Peyer's patch (tissue), 4 donors: ENCODE measurements around the gene TMEM52. TPM values are rescaled to one million over a fixed set of nuclear protein-coding genes. Genes with fewer than 3 reads are reported as not detected.

Experiments
- DNase-seq, 3 donors: peaks; one replicate each; pipeline ENCODE4 v3.0.0-alpha.2; 2017 to 2019
- H3K27ac ChIP-seq, 4 donors: fragments of 200-600 bp; sonication (generic); one replicate each; pipeline ENCODE4 v1.5.1; 2016 to 2019
- H3K27me3 ChIP-seq, 2 donors: fragments of 200-600 bp; sonication (generic); one replicate each; pipeline ENCODE4 v1.5.1; 2019
- H3K36me3 ChIP-seq, 3 donors: fragments of 200-600 bp; sonication (generic); one replicate each; pipeline ENCODE4 v1.5.1; 2016 to 2019
- H3K4me1 ChIP-seq, 4 donors: fragments of 200-600 bp; sonication (generic); one replicate each; pipeline ENCODE4 v1.5.1; 2016 to 2019
- H3K4me3 ChIP-seq, 4 donors: fragments of 200-600 bp; sonication (generic); 1 replicate in 3 of 4; 2 replicates in 1 of 4; pipeline ENCODE4 v1.5.1; 2016 to 2019; ENCODE audit warnings: mild to moderate bottlenecking in 1 of 4
- H3K9me3 ChIP-seq, 4 donors: fragments of 200-600 bp; sonication (generic); one replicate each; pipeline ENCODE4 v1.5.1; 2016 to 2019; ENCODE audit warnings: mild to moderate bottlenecking in 1 of 4
- CTCF ChIP-seq, 6 experiments: fragments of 450-650 bp in 4 of 6; fragments of 200-600 bp in 2 of 6; sonication (generic) in 1 of 6; IDR thresholded peaks; one replicate each; pipeline ENCODE4 v1.5.1; 2017 to 2019; ENCODE audit warnings: antibody characterized with exemption in 6 of 6, mild to moderate bottlenecking in 3 of 6, moderate library complexity in 1 of 6
- POLR2A ChIP-seq, 2 donors: fragments of 450-650 bp; IDR thresholded peaks; one replicate each; pipeline ENCODE4 v1.5.1; 2017; ENCODE audit warnings: antibody characterized with exemption in 2 of 2, mild to moderate bottlenecking in 2 of 2, moderate library complexity in 2 of 2
- total RNA-seq, 4 donors: library from RNA; depleted of rRNA; stranded (reverse); fragments of >200 nt; gene quantifications; one replicate each; pipeline ENCODE4 v1.1.0, GENCODE V29; 2016

Gene TMEM52
- total RNA-seq, 4 donors from 2014 or later: 2.2 to 11.6 (median 6.4) TPM

- H3K27me3 ChIP-seq: no peaks in the 10 kb centered on the region
- no peak overlapping the region for H3K27ac ChIP-seq
- H3K9me3 ChIP-seq: no peaks in the 10 kb centered on the region
- no peak overlapping the region for H3K4me3 ChIP-seq
- H3K36me3 ChIP-seq: peaks cover 0 to 10% (median 0%) of the 10 kb centered on the region in 3 donors
- TF ChIP-seq POLR2A (IDR thresholded peaks at IDR 0.05) (no peak), CTCF (IDR thresholded peaks at IDR 0.05) (no peak)
- peaks cover 0 to 90% (median 17%) of the 10 kb centered on the region in 4 donors for H3K4me1 ChIP-seq
- no peak for DNase-seq
Measured at GRCh38 chr1:1879942-1880341, 39.1 kb downstream of the TMEM52 start.

- Histone ChIP-seq H3K4me3 (no peak overlapping the region), H3K4me1 (peaks cover 6 to 90% (median 17%) of the 10 kb centered on the region in 4 donors), H3K36me3 (peaks cover 0 to 10% (median 0%) of the 10 kb centered on the region in 3 donors), H3K27me3 (no peaks in the 10 kb centered on the region), H3K27ac (no peak overlapping the region), H3K9me3 (no peaks in the 10 kb centered on the region)
- TF ChIP-seq CTCF (IDR thresholded peaks at IDR 0.05): no peak
- no peak for TF ChIP-seq POLR2A (IDR thresholded peaks at IDR 0.05)
- DNase-seq: no peak
Measured at GRCh38 chr1:1877865-1878436, 41.1 kb downstream of the TMEM52 start.

- Histone ChIP-seq H3K4me1 (peaks cover 13 to 90% (median 21%) of the 10 kb centered on the region in 4 donors), H3K9me3 (no peaks in the 10 kb centered on the region), H3K27me3 (no peaks in the 10 kb centered on the region), H3K4me3 (no peak overlapping the region), H3K36me3 (peaks cover 0 to 10% (median 0%) of the 10 kb centered on the region in 3 donors), H3K27ac (no peak overlapping the region)
- TF ChIP-seq POLR2A (IDR thresholded peaks at IDR 0.05): no peak
- DNase-seq: no peak
Measured at GRCh38 chr1:1876335-1876930, 42.6 kb downstream of the TMEM52 start.

- H3K4me1 ChIP-seq: peaks cover 13 to 90% (median 19%) of the 10 kb centered on the region in 4 donors
- TF ChIP-seq POLR2A (IDR thresholded peaks at IDR 0.05) (no peak), CTCF (IDR thresholded peaks at IDR 0.05) (no peak)
- H3K27ac ChIP-seq: no peak overlapping the region
- no peak overlapping the region for H3K4me3 ChIP-seq
- H3K36me3 ChIP-seq: peaks cover 0 to 10% (median 0%) of the 10 kb centered on the region in 3 donors
- no peak for DNase-seq
- H3K27me3 ChIP-seq: no peaks in the 10 kb centered on the region
- no peaks in the 10 kb centered on the region for H3K9me3 ChIP-seq
Measured at GRCh38 chr1:1875932-1876331, 43.1 kb downstream of the TMEM52 start.

GRCh38 chr1:1874901-1875300, 44.2 kb downstream of the TMEM52 start:
- TF ChIP-seq POLR2A (IDR thresholded peaks at IDR 0.05) (no peak), CTCF (IDR thresholded peaks at IDR 0.05) (no peak)
- no peaks in the 10 kb centered on the region for H3K27me3 ChIP-seq
- H3K27ac ChIP-seq: no peak overlapping the region
- peaks cover 11 to 84% (median 16%) of the 10 kb centered on the region in 4 donors for H3K4me1 ChIP-seq
- H3K36me3 ChIP-seq: peaks cover 0 to 10% (median 0%) of the 10 kb centered on the region in 3 donors
- H3K9me3 ChIP-seq: no peaks in the 10 kb centered on the region
- H3K4me3 ChIP-seq: no peak overlapping the region
- DNase-seq: no peak

- TF ChIP-seq POLR2A (IDR thresholded peaks at IDR 0.05) (no peak), CTCF (IDR thresholded peaks at IDR 0.05) (no peak)
- Histone ChIP-seq H3K9me3 (no peaks in the 10 kb centered on the region), H3K4me3 (no peak overlapping the region), H3K36me3 (peaks cover 0 to 10% (median 0%) of the 10 kb centered on the region in 3 donors), H3K4me1 (peaks cover 11 to 74% (median 16%) of the 10 kb centered on the region in 4 donors), H3K27me3 (no peaks in the 10 kb centered on the region), H3K27ac (peak overlapping the region in 1 of 4 donors; percentile 60)
- peak in 2 of 3 donors; percentile 74 to 81 for DNase-seq
Measured at GRCh38 chr1:1873186-1873585, 45.9 kb downstream of the TMEM52 start.
